Calu3 (cell line): ENCODE results near the gene CLASP1. TPM values are rescaled to one million over a fixed set of nuclear protein-coding genes. Genes with fewer than 3 reads are reported as not detected.

ENCODE experiments used
- BruUV-seq: library from RNA; stranded (reverse); fragments of 400-500 nt; replicated peaks from 2 replicates; lab custom pipeline; 2021; lab: Mats Ljungman, UMichigan
- CTCF ChIA-PET: fragments of 300-600 bp; sonication (Branson Sonifier 250); formaldehyde crosslinking; loops from one replicate; lab custom pipeline; 2022; ENCODE audit warnings: antibody characterized with exemption; lab: Charles Lee
- DNase-seq: peaks from one replicate; pipeline ENCODE4 v3.0.0; 2022
- H3K27ac Mint-ChIP-seq: one replicate; pipeline ENCODE4 v1.8.0; 2022; ENCODE audit warnings: mixed read lengths; ENCODE audit not compliant: unreplicated experiment
- H3K27me3 Mint-ChIP-seq: one replicate; pipeline ENCODE4 v1.8.0; 2022; ENCODE audit warnings: mixed read lengths; ENCODE audit not compliant: unreplicated experiment
- H3K36me3 Mint-ChIP-seq: one replicate; pipeline ENCODE4 v1.8.0; 2022; ENCODE audit warnings: mild to moderate bottlenecking, moderate library complexity, mixed read lengths; ENCODE audit not compliant: insufficient read depth, unreplicated experiment
- H3K4me1 Mint-ChIP-seq: one replicate; pipeline ENCODE4 v1.8.0; 2022; ENCODE audit warnings: mild to moderate bottlenecking, low read depth, mixed read lengths; ENCODE audit not compliant: unreplicated experiment
- H3K4me3 Mint-ChIP-seq: one replicate; pipeline ENCODE4 v1.8.0; 2022; ENCODE audit warnings: mild to moderate bottlenecking, low read depth, moderate library complexity, mixed read lengths; ENCODE audit not compliant: unreplicated experiment
- H3K9me3 Mint-ChIP-seq: one replicate; pipeline ENCODE4 v1.8.0; 2022; ENCODE audit warnings: low read depth, mixed read lengths; ENCODE audit not compliant: unreplicated experiment
- intact Hi-C: fragments of 100-400 bp; cut with micrococcal nuclease; formaldehyde crosslinking; loops from one replicate; pipeline ENCODE4 v1.10.0; 2022; ENCODE audit not compliant: unreplicated experiment
- total RNA-seq: library from RNA; stranded (reverse); gene quantifications from 2 replicates; pipeline ENCODE4 v1.2.3, GENCODE V29; 2022
- TF ChIP-seq, protein P1 (sequence below): fragments of 200-600 bp; IDR thresholded peaks from one replicate; pipeline ENCODE4 v1.8.0; 2022; ENCODE audit warnings: antibody characterized with exemption; ENCODE audit not compliant: unreplicated experiment

CLASP1 gene
- total RNA-seq, 1 experiment from 2014 or later, result 59.7 TPM

DNA sequence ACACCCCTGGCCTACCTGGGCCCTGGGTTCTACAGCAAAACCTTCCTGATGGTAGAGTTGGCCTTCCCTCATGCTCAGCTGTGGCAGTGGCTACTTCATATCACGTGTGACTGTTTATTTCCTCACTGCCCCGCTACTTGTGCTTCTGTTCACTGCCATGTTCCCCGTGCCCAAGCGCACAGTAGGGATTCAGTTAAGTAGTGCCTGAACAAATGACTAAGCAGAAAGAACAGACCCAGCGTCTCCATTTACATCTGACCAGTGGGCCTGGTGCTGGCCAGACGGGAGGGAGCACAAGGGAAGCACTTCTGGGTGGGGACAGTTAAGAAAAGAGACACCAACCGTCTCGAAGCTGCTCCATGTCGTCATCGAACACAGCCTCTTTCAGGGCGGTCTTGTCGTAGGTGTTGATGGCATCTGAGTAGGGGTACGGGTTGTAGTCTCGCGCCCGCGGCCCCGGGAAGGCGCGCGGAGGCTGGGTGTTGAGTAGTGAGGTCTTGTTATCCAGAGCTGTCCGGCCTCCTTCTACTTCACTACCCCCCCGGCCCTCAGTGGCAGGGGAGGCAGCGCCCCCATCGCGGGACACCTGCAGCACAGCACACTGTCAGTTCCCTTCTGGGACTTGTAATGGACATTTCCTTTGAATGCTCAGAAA is 281.9 kb downstream of the CLASP1 start:
- Mint-ChIP-seq H3K4me3 (no peak overlapping the region), H3K27ac (no peak overlapping the region), H3K9me3 (no peaks in the 10 kb centered on the region), H3K36me3 (peaks cover 16% of the 10 kb centered on the region), H3K27me3 (no peaks in the 10 kb centered on the region), H3K4me1 (no peaks in the 10 kb centered on the region)
- DNase-seq, result no peak
- TF ChIP-seq, protein P1, sequence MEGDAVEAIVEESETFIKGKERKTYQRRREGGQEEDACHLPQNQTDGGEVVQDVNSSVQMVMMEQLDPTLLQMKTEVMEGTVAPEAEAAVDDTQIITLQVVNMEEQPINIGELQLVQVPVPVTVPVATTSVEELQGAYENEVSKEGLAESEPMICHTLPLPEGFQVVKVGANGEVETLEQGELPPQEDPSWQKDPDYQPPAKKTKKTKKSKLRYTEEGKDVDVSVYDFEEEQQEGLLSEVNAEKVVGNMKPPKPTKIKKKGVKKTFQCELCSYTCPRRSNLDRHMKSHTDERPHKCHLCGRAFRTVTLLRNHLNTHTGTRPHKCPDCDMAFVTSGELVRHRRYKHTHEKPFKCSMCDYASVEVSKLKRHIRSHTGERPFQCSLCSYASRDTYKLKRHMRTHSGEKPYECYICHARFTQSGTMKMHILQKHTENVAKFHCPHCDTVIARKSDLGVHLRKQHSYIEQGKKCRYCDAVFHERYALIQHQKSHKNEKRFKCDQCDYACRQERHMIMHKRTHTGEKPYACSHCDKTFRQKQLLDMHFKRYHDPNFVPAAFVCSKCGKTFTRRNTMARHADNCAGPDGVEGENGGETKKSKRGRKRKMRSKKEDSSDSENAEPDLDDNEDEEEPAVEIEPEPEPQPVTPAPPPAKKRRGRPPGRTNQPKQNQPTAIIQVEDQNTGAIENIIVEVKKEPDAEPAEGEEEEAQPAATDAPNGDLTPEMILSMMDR, result no peak
- intact Hi-C loops, result no loop called here
- no TSS peak for BruUV-seq
- CTCF ChIA-PET, result no interaction called here

DNA sequence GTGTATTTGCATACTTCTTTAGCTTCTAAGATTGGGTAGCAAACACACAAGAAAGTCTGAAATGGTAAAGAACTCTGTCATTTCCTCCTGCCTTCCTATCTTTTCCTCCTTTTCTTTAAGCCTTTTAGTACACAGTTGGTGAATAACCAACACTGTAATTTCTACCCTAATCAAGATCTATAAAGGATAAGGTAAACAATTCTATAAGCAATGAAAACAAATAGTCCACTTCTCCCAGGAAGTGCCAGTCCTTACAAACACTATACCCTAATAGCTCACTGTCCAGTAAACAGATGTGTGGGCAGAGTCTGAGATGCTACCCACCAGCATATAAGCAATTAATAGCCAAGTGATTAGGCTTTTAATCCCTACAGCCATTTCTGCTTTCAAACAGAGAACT is 283.2 kb downstream of the CLASP1 start:
- peaks cover 15% of the 10 kb centered on the region for H3K36me3 Mint-ChIP-seq
- H3K27ac Mint-ChIP-seq, result no peak overlapping the region
- no TSS peak for BruUV-seq

DNA sequence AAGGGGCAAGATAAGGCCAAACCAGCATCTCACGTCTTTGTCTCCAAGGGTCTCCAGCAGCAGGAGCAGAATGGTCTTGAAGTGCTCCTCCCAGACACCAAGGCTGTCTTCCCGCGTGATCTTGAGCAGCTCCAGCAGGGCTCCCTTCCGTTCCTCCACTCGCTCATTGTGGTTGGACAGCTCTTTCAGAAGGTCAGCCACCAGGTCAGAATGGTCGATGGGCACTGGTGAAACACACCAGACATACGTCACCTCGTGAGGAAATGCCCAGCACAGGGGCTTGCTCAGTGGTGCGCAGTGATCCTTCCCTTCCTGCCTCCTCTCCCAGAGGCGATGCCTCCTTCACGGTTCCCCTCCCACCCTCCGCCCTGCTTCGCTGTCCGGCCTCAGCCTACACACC is 284.2 kb downstream of the CLASP1 start:
- DNase-seq, result no peak
- Mint-ChIP-seq H3K36me3 (peaks cover 15% of the 10 kb centered on the region), H3K27me3 (no peaks in the 10 kb centered on the region), H3K4me1 (peaks cover 18% of the 10 kb centered on the region), H3K9me3 (no peaks in the 10 kb centered on the region), H3K27ac (no peak overlapping the region), H3K4me3 (no peak overlapping the region)
- CTCF ChIA-PET, result no interaction called here
- TF ChIP-seq, protein P1, result no peak
- BruUV-seq, result no TSS peak
- intact Hi-C loops, result no loop called here

More for the DNA sequence above, 283.2 kb downstream of the CLASP1 start:
- Mint-ChIP-seq H3K27me3 (no peaks in the 10 kb centered on the region), H3K9me3 (no peaks in the 10 kb centered on the region), H3K4me1 (peaks cover 9% of the 10 kb centered on the region), H3K4me3 (no peak overlapping the region)
- TF ChIP-seq, protein P1, result no peak
- CTCF ChIA-PET, result interaction anchor here (1.4 kb wide), 1 partner anchor 10 kb away, joined by 3 read pairs; no protein-coding TSS in a partner anchor
- intact Hi-C loops, result no loop called here
- no peak for DNase-seq

DNA sequence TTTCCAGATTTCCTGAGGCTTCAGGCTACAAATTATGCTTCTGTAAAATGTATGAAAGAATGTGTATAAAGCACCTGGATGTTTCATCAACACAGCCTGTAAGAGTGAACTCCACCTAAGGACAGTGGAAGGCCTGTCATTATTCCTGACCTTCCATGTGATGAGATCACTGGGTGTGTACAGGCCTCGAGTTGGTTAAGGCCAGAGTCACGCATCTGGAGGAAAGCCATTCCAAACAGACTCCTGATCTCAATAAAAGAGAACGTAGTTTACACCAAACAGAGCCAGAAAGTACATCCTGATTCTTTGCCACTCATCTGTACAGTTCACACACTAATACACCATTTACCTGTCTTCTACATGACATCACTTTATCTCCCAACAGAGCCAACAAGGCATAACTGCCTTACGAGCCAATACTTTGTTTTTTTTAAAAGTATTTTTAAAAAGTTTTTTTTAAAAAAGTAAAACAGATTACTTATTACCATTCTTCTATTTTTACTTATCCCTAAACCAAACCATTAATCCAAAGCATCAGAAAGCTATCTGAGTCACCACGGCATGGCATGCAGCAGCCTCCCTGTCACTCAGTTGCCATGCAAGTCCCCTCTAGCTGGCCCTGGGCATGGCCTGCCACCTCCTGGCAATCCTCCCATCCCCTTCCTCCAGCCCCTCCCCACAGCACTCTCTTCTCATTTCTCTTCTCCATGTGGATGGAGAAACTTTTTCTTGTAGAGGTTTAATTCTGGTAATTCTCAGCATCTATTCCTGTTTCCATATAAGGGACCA is 285.4 kb downstream of the CLASP1 start:
- DNase-seq, result no peak
- peaks cover 15% of the 10 kb centered on the region for H3K36me3 Mint-ChIP-seq
- no TSS peak for BruUV-seq
- H3K27ac Mint-ChIP-seq, result no peak overlapping the region
- intact Hi-C loops, result no loop called here
- CTCF ChIA-PET, result no interaction called here
- H3K4me3 Mint-ChIP-seq, result no peak overlapping the region
- no peaks in the 10 kb centered on the region for H3K9me3 Mint-ChIP-seq
- peaks cover 23% of the 10 kb centered on the region for H3K4me1 Mint-ChIP-seq
- TF ChIP-seq, protein P1, result no peak
- H3K27me3 Mint-ChIP-seq, result no peaks in the 10 kb centered on the region
